Measurements from ENCODE around the gene ADRB1.

The ADRB1 gene

DNA sequence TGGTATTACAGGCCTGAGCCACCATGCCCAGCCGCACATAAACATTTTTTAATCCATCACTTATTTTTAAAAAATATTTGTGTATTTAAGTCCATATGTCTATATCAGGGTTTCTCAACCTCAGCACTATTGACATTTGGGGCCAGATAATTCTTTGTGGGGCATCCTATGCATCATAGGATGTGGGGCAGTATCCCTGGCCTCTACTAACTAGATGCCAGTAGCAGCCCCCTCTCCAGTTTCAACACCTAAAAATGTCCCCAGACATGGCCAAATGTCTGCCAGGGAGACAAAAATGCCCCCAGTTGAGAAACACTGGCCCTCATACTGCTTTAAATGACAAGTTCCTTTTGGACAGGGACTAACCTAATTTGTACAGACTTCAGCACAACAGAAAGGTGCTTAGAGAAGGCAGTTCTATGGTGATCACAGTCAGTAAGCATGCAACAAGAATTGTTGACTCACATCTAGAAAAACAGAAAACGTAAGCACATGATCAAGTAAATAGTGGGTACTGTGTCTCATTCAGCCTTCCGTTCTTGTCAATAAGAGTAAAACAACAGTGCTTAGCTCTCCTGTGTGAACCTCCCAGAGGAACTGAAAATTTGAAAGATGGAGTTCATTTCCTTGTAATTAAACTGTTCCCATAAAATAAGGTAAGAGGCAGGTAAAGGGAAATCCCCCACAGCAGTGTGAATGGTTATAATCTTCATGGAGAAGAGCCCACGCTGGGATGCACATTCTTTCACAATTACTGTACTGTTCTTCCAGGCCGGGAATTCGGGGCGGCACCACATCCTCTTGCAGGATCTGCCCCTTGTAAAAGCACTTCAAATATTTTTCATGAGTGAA is 17.3 kb upstream of the ADRB1 start:
- DNase-seq, result no peak

DNA sequence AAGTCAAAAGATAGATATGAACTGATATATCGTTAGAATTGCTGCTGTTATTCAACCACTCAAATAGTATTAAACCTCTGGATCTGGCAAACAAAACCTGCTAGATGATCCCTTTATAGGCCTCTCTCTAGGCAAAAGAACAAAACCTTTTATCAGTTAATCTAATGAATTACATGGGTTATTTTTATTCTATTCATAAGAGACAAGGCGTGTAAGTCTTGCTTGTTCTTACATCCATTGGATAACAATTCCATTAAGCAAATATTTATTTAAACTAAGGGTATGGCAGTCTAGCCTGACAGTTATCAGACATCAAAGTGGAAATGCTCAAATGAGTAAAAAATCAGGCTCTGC is 16.6 kb upstream of the ADRB1 start:
- DNase-seq, result no peak

DNA sequence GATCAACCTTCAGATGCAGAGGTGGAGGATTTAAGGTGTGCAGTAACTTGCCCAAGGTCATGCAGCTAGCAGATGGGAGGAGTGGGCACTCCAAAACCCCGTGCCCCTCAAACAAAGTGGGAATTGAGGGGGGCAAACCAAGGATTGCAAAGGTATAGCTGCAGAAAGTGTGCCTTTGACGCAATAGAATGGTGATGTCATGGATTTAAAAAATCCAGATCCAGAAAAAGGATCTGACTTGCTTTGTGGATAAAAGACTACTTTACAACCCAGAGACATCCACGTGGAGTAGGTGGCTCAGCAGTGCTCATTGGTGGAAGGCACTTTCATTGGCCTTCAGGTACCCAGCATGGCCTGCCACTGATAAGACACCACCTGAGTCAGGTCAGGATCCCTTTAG is 15.7 kb upstream of the ADRB1 start:
- no peak for DNase-seq

DNA sequence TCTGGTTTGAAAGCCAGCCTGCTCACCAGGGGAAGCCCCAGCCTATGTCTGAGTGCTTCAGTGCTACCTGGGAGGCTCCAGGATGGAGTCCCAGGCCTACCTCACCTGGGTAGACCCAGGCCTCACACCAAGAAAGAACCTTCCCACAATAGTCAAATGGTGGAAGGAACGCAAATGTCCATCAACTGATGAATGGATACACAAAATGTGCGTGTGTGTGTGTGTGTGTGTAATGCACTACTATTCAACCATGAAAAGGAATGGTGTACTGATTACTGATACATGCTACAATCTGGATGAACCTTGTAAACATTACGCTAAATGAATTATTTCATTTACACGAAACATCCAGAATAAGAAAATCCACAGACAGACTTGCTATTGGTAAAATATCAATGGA is 15.2 kb upstream of the ADRB1 start:
- DNase-seq, result no peak

DNA sequence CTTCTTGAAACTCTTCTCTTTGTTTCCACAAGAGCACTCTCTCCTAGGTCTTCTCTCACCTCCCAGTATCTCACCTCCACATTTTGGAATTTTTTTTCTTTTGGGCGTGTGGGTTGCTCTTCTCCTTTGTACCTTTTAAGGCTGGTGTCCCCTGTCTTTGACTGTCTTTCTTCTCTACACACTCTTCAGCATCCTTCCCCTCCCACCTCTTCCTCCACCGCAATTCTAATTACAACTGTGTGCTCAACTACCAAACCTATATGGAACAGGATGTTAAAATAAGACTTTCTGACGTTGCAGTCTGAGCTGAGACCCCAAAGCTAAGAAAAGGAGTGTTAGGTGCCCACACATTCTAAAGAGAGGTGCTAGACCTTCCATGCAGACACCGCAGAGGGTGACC is 14.0 kb upstream of the ADRB1 start:
- DNase-seq, result no peak

DNA sequence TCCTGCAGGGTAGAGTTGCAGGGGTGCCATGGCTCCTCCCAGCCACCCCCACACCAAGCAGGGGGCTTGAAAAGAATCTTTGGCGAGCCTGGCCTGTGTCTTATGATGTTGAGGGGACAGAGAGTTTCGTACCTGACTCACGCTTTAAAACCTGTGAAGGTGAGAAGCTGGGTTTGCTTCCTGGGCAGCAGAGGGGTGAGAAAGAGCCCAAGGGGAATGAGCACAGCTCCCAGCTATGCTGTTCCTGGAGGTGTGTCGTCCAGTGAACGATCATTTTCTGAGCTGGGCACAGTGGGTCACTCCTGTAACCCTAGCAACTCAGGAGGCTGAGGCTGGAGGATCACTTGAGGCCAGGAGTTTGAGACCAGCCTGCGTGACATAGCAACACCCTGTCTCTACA is 13.5 kb upstream of the ADRB1 start:
- DNase-seq, result no peak

DNA sequence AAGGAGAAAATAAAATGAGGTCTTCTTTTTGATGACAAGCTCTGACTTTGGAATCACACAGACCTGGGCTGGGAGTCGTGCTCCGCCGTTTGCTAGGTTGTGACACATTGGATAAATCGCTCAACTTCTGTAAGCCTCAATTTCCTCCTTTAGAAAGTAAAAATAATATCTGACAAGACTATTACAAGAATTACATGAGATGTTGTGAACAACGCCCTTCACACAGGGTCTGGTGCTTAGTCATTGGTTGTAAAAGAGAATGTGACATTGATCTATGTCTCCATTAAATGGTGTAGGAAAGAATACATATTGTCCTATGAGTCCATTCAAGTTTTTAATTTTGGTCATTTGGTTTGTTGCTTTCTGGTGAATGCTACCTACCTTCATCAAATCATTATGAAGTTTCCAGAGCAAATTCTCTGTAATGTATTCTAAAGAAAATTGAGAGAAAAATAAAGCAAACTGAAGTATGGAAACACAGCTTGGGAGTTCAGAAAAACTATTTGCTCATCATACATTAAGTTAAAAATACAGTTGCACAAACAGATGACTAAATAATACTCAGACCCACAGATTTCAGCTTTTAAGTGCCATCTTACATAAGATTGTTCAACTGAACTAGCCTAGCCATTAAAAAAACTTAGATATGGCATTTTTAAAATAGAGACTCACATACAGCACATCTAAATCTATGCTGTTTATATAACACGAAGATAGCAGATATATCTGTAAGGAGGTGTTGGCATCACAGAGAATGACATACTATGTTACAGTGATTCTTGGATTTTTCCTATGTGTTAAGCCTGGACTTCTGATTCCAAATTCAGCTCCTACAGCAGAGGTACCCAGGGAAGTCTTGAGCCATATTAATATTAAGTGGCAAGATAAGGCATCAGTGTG is 12.3 kb upstream of the ADRB1 start:
- no peak for DNase-seq

DNA sequence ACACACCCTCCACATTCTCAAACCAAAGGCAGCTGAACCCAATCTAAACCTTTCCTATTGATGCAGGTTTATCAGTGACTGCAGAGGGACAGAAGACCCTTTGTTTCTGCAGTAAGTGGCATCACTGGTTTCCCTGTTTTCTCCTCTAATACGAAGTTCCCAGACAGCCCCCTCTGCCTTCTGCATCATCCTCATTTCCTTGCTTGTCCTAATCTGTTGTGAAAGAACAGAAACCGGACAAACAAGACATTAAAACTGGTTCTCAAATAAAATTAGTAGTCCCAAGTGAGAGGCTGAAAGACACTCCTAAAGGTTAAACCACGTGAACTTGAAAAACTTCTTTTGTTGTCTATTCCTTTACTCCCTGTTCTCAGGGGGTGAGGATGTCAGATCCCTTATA is 10.1 kb upstream of the ADRB1 start:
- no peak for DNase-seq

DNA sequence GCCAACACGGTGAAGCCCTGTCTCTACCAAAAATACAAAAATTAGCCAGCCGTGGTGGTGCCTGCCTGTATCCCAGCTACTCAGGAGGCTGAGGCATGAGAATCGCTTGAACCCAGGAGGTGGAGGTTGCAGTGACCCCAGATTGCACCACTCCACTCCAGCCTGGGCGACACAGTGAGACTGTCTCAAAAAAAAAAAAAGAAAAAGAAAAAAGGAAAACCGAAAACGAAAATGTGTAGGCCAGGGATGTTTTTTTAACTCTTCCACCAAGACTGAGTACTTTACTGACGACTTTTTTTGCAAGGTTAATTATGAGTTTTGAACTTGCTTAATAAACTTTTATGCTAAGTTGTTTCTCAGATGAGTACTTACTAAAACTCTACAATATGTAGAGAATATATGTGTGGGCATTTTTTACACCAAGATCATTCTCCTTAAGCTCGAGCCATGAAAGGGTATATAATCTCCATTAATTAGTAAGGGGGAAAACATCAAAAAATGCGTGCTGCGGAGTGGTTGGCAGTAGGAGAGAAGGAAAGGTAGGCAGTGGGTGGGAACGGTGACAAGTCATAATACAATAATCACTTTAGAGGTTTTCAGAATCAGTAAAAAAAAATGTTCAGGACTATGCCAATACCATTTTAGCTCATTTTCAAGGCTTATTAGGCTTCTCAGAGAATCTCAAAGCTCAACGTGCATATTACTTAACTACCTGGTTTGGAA is 8.6 kb upstream of the ADRB1 start:
- no peak for DNase-seq

DNA sequence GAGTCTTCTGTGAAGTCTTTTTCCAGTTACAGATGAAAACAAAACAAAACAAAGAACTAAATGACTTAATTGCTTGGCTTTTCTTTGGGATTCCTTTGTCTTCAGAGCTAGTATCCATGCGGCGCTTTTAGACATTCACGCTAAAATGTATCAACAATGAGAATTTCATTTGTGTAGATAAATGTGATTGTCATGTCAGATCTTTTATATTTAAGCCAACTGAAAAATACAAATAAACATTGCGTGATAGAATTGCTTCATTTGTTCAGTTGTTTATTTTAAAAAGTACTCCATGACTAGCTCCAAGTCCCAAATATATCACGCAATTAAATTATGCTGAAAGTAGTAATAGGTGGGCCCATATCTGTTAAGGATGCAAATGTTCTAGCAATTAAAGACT is 7.9 kb upstream of the ADRB1 start:
- no peak for DNase-seq

DNA sequence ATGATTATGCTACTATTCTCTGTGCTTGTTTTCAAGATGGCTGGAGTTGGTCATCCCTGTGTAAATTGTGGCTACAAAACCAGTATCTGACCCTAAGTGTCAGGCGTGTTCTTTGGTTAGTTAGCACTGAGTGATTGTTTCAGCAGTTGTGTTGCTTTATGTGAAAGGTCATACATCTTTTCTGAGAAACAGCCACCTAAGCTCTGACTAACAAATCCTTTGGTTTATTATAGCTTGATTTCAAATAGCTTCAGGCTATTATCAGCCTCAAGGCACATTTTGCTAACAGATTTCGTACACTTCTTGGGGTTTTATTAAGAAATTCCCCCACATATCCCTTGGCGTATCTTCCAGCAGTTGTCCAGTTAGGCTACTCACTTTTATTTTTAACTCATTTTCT is 4.8 kb upstream of the ADRB1 start:
- DNase-seq, result no peak

DNA sequence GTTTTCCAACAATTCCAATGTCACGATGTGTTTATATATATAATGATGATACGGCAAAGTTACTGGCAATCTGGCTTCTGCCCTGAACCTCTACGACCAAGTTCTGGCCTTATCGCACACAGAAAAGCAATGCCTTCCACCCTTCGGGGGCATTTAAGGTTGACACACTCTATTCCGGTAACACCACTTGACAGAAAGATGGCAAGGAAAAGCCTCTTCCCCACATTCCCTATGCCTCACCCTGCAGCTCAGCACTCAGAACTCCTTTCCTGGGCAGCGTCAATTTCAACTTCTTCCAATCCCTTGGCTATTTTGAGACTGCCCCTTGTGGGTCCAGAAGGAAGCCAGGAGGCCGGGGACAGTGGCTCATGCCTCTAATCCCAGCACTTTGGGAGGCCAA is 2.5 kb upstream of the ADRB1 start:
- no peak for DNase-seq

DNA sequence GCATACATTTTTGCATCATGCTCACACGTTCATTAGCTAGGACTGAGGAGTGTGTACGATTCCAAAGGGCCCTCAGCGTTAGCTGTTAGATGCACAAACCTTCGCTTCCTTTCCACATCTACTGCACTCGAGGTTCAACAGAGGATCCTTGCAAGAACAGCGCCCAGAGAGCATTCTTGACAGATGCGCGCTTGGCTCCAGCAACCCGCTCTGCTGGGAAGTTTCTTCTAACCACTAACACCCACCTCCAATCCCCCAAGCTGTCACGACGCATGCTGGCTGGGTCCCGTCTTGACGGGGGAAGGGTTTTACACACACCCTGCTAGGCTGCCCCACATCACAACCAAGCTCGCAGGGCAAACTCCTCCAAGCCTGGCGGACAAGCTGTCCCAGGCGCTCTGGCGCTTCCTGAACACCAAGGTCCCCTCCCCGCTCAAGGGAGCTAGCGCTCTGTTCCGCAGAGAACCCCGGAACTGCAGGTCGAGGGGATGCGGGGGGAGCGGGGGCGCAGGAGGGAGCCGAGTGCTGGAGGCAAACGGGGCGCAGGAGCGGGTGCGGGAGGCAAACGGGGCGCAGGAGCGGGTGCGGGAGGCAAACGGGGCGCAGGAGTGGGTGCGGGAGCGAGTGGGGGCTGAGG is 653 bp upstream of the ADRB1 start:
- DNase-seq, result no peak

DNA sequence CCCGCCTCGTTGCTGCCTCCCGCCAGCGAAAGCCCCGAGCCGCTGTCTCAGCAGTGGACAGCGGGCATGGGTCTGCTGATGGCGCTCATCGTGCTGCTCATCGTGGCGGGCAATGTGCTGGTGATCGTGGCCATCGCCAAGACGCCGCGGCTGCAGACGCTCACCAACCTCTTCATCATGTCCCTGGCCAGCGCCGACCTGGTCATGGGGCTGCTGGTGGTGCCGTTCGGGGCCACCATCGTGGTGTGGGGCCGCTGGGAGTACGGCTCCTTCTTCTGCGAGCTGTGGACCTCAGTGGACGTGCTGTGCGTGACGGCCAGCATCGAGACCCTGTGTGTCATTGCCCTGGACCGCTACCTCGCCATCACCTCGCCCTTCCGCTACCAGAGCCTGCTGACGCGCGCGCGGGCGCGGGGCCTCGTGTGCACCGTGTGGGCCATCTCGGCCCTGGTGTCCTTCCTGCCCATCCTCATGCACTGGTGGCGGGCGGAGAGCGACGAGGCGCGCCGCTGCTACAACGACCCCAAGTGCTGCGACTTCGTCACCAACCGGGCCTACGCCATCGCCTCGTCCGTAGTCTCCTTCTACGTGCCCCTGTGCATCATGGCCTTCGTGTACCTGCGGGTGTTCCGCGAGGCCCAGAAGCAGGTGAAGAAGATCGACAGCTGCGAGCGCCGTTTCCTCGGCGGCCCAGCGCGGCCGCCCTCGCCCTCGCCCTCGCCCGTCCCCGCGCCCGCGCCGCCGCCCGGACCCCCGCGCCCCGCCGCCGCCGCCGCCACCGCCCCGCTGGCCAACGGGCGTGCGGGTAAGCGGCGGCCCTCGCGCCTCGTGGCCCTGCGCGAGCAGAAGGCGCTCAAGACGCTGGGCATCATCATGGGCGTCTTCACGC is 825 bp downstream of the ADRB1 start:
- DNase-seq, result no peak

DNA sequence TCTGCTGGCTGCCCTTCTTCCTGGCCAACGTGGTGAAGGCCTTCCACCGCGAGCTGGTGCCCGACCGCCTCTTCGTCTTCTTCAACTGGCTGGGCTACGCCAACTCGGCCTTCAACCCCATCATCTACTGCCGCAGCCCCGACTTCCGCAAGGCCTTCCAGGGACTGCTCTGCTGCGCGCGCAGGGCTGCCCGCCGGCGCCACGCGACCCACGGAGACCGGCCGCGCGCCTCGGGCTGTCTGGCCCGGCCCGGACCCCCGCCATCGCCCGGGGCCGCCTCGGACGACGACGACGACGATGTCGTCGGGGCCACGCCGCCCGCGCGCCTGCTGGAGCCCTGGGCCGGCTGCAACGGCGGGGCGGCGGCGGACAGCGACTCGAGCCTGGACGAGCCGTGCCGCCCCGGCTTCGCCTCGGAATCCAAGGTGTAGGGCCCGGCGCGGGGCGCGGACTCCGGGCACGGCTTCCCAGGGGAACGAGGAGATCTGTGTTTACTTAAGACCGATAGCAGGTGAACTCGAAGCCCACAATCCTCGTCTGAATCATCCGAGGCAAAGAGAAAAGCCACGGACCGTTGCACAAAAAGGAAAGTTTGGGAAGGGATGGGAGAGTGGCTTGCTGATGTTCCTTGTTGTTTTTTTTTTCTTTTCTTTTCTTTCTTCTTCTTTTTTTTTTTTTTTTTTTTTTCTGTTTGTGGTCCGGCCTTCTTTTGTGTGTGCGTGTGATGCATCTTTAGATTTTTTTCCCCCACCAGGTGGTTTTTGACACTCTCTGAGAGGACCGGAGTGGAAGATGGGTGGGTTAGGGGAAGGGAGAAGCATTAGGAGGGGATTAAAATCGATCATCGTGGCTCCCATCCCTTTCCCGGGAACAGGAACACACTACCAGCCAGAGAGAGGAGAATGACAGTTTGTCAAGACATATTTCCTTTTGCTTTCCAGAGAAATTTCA is 1.7 kb downstream of the ADRB1 start:
- DNase-seq, result no peak

DNA sequence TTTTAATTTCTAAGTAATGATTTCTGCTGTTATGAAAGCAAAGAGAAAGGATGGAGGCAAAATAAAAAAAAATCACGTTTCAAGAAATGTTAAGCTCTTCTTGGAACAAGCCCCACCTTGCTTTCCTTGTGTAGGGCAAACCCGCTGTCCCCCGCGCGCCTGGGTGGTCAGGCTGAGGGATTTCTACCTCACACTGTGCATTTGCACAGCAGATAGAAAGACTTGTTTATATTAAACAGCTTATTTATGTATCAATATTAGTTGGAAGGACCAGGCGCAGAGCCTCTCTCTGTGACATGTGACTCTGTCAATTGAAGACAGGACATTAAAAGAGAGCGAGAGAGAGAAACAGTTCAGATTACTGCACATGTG is 2.4 kb downstream of the ADRB1 start:
- no peak for DNase-seq

DNA sequence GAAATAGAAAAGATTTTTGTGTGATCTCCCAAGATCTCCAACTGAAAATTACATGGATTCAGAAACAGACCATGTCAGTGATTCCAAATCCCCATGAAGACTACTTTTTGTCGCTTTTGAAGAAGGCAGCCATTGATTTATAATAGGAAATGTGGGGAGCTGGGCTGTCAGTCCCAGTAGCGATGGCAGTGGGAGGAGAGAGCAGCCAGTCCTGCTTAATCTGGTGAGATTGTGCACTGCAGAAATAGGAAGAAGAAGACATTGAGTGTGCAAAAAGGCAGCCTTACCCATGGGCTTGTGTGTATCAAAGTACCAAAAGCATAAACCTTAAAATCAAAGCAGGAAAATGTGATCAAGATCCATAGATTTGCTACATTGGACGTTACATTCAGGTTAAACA is 4.8 kb downstream of the ADRB1 start:
- DNase-seq, result no peak

DNA sequence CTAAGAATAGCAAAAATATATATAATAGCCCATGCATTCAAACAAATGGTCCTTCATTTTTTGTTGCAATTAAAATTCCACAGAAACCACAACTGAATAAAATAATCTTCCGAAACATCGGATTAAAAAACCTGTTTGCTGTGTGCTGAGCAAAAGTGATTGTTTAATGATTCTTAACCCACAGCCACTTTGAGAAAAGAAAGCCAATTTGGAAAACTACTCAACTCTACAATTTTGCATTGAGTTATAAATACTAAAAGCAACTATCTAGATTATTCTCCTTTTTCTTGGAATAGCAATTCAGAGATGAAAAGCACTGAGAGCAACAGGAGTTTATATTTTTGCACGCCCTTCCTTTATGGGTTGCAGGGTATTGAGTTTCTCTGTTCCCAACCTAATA is 8.0 kb downstream of the ADRB1 start:
- DNase-seq, result no peak

DNA sequence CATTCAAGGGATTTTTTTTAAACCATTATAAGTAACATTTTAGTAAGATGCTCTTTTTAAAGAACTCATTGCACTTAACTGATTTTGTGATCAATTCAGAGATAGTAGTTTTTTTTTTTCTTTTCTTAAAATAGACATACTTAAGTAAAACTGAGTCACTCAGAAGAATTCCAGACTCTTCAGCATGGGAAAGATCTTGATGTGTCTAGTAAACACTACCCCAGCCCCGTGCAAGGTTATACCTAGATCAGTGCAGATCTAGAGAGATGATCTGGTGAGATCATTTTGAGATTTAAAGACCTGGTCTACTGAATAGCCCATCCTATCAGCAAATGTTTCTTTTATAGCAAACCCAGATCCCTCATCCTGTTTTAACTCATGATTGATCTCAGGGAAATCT is 8.6 kb downstream of the ADRB1 start:
- no peak for DNase-seq

DNA sequence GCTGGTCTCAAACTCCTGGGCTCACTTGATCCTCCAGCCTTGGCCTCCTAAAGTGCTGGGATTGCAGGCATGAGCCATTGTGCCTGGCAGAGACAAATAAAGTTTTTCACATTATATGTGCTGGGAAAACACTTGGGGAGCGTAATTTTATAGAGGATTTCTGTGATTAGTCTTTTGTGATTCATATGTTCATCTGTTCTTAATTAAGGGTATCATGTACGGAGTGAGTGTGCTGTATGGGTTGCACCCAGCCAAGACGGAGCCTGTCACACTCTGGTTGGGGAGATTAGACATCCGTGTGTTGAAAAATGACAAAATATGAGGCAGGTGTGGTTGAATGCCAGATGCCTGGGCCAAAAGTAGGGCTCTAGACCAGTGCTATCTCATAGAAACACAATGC is 10.3 kb downstream of the ADRB1 start:
- DNase-seq, result no peak

DNA sequence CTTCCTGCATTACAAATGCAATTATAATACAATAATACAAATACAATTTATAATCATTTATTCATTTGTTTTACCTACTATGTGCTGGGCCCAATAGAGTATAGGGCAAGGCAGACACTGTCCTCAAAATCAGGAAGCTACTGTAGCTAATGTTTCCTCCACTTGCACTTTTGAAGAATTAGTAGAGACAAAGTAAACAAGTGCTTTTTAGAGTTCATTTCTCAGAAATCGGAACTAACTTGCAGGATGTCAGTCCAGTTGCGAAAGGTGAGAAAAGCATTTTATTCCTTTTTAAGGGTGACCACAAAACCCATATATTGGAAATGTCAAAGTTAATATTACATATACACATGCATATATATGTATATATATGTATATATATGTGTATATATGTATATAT is 14.2 kb downstream of the ADRB1 start:
- no peak for DNase-seq

All from NCI-H1694 treated with DMSO at 0.1 percent for 48 hours (cell line).